Smooth muscle cell of the coronary artery (primary cell): Measurements from ENCODE around the gene GOLGA6L2. TPM values are rescaled to one million over a fixed set of nuclear protein-coding genes. Genes with fewer than 3 reads are reported as not detected.

Source experiments
- total RNA-seq: library from RNA; depleted of rRNA; stranded (reverse); fragments of >200 nt; gene quantifications from 2 replicates; pipeline ENCODE4 v1.2.3, GENCODE V29; 2014; ENCODE audit warnings: low replicate concordance

The GOLGA6L2 gene
- not detected in 2 replicates for total RNA-seq

DNA sequence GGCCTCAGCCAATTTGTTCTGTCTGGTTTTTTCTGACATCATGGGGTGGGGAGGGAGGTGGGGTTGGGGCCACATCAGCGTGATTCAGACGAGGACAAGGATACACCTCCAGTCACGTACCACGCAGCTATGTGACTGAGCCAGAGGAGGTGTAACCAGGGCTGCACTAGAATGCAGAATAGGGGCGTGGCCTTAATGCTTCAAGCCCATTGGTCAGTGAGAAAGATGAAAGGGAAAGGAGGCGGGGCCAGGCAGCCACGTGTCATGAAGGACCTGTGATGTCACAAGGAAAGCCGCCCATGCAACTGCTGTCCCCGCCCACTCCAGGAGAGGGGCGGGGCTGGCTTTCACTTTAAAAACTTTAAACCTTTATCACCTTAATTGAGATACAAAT, at the start of gene GOLGA6L2:
TSS of gene GOLGA6L2 (minus strand) at position 137 of the 394 bp plus-strand sequence. CDS start at position 75, 62 bp downstream.

Other genes with a start within 250 kb of the GOLGA6L2 start
- not detected in 2 replicates for gene GOLGA6L26, start 113.0 kb downstream of the GOLGA6L2 start, total RNA-seq
- gene GOLGA8S, start 92.5 kb downstream of the GOLGA6L2 start, total RNA-seq = under 0.01 TPM in 1 of 2 replicates, not detected in the other
- gene MKRN3, start 118.4 kb upstream of the GOLGA6L2 start, total RNA-seq = 0.90 and 1.4 TPM in 2 replicates
- under 0.01 TPM in 2 replicates for gene MAGEL2, start 200.6 kb upstream of the GOLGA6L2 start, total RNA-seq
- gene NDN, start 240.1 kb upstream of the GOLGA6L2 start, total RNA-seq = 35.3 and 35.7 TPM in 2 replicates